Ammon's horn (tissue), 1 donor: ENCODE data around the gene STYK1.
"Not testable (repeated sequence)": the region's sequence is repeated elsewhere in the genome, so short reads cannot be mapped to it uniquely, and the experiment has no call there.

Experiments
- DNase-seq: peaks from one replicate; pipeline ENCODE4 v3.0.0-alpha.2; 2016; ENCODE audit warnings: low spot score

STYK1 gene

DNA sequence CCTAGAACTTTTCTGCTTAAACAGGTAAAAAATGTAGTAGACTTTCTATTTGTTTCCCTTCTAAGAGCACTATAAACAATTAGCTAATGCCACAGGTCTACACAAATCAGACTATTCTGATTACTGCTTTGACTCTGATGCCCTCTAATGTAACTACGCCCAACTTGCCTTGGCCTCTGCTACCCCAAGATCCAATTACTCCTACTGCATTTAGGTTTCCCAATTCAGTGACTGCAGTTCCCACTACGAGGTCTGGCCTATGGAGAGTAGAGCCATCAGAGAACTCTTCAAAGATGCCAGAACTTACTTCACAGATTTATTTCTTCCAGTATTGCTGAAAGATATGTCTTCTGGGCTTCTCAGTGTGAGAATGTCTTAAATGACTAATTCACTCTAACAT, 15.3 kb upstream of the STYK1 start:
- DNase-seq = no peak

DNA sequence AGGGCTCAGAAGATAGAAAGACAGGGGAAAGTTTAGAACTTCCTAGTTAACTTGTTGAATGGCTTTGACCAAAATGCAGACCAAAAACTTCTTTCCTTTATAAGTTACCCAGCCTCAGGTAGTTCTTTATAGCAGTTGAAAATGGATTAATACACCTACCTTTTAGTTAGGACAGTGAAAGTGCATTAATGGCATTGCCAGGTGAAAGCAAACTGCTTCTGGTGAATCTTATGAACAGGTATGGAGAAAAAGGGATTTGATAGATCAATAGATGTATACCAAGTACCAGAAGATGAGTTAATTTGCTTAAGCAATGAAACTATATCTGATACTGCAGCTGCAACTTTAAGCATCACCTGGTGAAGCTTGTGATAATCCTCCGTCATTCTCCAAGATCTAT, 14.2 kb upstream of the STYK1 start:
- DNase-seq = no peak

DNA sequence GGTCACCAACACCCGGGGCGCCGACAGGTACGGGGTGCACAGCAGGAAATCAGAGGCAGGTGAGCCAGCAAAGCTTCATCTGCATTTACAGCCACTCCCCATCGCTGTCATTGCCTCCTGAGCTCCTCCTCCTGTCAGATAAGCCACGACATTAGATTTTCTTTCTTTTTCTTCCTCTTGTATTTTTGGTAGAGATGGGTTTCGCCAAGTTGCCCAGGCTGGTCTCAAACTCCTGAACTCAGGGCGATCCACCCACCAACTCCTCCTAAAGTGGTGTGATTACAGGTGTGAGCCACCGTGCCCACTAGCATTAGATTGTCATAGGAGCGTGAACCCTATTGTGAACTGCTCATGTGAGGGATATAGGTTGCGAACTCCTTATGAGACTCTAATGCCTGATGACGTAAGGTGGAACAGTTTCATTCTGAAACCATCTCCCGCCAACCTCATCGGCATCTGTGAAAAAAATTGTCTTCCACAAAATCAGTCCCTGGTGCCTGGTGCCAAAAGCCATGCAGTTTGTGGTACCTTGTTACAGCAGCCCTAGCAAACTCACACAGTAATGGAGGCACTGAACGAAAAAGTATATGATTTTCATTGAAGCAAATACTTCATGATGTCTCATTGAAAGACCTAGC, 1.5 kb downstream of the STYK1 start:
- no peak for DNase-seq

DNA sequence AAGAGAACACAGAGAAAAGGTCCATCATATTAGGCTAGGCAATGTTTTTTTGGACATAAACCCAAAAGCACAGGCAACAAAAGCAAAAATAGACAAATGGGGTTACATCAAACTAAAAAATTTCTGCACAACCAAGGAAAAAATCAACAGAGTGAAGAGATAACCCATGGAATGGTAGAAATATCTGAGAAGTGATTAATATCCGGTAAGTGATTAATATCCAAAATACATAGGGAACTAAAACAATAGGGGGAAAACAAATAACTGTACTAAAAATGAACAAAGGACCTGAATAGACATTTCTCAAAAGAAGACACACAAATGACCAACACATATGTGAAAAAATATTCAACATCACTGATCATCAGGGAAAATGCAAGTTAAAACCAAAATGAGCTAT, 4.3 kb downstream of the STYK1 start:
- DNase-seq = no peak

DNA sequence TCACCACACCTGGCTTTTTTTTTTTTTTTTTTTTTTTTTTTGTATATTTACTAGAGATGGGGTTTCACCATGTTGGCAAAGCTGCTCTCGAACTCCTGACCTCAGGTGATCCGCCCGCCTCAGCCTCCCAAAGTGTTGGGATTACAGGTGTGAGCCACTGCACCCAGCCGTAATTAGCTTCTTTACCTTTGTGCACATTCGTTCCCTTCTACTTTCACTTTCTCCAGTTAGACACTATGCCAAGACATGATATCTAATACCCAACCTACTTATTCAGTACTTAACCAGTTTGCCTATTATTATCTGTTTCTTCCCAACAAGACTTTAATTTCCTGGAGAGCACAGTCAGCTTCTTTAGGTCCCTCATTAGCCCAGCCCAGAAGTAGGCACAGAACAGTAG, 5.3 kb downstream of the STYK1 start:
- DNase-seq = no peak

DNA sequence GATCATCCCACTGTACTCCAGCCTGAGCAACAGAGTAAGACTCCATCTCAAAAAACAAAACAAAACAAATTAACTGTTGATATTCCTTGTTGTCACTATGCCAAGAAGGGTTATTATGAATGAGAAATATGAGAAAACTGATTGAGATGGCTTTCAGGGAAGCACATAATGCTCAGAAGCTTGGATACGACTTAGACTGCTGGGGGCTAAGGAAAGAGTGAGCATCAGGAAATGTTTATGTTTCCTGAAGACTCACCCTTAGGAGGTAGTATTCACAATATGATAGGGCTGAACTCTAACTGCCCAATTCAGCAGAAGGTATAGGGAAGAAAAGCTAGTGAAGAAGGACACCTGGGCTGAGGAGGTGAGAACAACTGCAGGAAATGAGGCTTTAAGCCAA, 6.3 kb downstream of the STYK1 start:
- DNase-seq = no peak

DNA sequence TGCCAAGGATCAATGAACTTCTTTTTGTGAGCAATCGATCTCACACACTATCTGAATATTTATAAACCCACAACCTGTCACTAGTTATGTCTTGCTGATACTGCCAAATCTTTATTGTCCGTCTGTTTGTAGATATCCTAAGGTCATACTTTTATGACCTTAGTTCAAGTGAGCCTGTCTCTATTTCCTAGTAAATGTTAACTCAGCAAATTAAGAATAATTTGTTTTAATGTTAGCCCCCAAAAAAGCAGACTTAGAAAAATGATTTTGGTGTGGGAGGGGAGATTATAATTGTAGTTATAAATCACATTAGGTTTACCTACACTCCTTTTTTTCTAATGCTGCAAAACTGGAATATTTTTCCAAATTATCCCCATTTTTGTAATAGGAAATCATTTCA, 9.4 kb downstream of the STYK1 start:
- DNase-seq = no peak

DNA sequence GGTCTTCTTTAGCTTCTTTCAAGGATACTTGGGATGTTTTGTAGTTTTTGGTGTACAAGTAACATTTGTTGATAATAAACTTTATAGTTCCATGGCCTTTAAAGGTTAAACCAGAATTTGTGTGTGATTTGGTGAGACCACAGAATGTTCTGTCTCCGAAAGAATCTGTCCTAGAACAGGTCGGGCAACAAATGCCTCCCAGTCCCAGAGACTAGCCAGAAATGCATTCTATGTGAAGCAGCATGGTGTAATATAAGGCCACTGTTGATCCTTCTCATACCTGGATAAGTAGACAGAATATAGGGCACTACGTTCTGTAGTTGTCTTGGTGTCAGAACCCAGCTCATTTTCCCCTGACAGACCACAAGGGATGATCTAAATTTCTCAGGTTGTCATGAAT, 10.0 kb downstream of the STYK1 start:
- no peak for DNase-seq

DNA sequence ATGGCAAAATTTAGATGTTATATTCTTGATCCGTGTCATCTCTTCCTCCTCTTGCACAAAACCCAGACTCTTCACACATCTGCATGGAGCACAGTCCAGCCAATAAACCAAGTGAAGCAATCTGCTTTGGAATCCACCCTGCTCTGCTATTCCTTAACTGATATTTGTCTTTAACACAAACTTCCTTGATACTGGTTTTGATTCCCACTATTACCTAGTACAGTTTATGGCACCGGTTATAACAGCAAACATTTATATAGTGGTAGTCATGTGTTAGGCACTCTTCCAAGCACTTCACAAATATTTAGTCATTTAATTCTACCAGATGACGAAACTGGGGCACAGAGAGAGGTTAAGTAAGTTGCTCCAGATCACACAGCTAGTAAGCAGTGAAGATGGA, 12.5 kb downstream of the STYK1 start:
- DNase-seq = no peak

DNA sequence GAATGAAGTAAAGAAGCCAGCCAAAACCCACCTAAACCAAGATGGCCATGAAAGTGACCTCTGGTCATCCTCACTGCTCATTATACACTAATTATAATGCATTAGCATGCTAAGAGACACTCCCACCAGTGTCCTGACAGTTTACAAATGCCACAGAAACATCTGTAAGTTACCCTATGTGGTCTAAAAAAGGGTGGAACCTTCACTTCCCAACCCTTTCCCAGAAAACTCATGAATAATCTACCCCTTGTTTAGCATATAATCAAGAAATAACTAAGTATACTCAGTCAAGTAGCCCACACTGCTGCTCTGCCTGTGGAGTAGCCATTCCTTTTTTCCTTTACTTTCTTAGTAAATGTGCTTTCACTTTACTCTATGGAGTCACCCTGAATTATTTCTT, 19.8 kb downstream of the STYK1 start:
- no peak for DNase-seq

DNA sequence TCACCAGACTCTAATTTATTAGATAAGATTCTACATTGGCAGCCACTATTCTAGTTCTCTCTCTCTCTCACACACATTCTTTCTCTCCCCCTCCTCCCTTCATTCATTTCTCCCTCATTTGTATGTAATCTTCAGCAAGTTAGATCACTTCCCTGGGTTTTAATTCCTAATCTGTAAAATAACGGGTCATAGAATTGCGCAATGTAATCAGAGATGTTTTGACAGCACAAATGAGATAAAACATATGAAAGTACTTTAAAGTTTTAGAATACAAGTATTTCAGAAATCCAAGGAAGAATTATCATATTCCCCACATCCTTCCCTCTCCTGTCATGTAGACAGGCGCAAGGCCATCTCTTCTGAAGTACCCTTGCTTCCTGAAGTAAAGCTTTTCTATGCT, 21.7 kb downstream of the STYK1 start:
- no peak for DNase-seq

DNA sequence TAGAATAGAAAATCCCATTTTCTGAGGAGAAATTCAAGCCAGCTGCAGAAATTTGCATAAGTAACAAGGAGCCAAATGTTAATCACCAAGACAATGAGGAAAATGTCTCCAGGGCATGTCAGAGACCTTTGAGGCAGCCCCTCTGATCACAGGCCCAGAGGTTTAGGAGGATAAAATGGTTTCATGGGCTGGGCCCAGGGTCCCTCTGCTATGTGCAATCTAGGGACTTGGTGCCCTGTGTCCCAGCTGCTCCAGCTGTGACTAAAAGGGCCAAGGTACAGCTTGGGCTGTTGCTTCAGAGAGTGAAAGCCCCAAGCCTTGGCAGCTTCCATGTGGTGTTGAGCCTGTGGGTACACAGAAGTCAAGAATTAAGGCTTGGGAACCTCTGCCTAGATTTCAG, 27.3 kb downstream of the STYK1 start:
- not testable (repeated sequence) for DNase-seq

DNA sequence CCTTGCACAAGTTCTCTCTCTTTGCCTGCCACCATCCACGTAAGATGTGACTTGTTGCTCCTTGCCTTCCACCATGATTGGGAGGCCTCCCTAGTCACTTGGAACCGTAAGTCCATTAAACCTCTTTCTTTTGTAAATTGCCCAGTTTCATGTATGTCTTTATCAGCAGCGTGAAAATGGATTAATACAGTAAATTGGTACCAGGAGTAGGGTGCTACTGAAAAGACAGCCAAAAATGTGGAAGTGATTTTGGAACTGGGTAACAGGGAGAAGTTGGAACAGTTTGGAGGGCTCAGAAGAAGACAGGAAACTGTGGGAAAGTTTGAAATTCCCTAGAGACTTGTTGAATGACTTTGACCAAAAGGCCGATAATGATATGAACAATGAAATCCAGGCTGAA, 27.9 kb downstream of the STYK1 start:
- DNase-seq = no peak

DNA sequence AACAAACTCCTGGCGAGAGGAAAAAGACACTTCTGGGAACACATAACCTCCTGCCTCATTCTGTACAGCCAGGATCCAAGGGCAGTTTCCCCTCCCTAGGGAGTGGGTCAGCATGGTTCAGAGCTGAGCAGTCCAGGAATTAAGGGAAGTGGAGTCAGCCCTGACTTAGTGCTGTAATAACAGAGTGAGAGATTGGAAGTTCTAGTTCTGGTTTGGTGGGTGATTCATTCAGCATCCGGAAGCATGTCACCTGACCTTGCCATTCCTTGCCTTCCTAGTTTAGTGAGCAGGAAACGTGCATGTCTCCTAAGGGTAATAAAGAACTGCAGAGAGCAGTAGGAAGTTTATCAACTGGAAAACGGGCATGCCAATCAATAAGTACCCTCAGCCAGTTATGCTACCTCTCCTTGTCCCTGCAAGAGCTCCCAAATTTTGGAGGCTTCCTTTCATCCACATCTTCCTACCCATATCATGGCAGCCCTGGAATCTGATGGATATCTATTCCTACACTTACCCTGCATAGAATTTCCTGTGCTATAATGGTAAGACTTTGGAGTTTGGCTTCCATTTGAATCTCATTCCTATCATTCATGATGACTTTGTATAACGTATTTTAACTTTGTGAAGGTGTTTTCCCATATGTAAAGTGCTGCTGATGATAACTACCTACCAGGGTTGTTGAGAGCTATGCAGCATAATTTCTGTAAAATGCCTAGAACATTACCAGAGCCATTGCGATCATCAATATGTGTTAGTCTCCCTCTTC, 31.9 kb downstream of the STYK1 start:
- no peak for DNase-seq

DNA sequence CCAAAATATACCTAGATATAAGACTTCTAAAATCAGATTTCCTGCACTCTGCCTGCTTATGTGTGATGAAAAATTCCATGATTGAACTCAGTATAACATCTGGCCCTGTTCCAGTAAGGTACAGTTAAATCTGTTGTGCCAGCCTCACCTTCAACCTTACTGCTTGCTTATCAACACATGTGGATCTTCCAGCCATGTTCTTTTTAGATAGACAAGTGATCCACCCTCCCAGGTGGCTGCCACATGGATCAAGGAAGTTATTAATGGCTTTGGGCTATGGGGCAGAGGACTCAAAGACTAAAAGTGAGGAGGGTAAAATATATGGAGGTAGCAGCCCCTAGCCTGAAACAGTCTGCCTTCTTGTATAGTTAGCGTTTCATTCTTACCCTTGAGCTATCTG, 35.1 kb downstream of the STYK1 start:
- DNase-seq = no peak

DNA sequence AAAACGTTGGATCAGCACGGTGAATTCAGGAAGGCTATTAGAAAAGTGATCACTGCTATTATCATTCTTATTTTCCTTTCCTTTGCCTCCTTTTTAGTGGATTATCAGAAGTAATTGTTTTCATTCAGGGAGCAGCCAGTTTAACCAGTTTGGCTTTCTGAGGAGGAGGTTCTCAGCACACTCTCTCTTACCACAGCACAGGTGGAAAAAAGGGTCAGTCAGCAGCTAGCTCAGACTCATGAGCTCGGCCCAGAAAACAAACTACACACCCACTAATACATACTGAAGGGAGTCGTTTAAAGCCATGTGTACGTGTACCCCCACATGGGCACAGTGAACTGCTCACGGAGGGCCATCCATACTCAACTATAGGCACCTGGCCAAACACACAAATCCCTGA, 37.2 kb downstream of the STYK1 start:
- no peak for DNase-seq

DNA sequence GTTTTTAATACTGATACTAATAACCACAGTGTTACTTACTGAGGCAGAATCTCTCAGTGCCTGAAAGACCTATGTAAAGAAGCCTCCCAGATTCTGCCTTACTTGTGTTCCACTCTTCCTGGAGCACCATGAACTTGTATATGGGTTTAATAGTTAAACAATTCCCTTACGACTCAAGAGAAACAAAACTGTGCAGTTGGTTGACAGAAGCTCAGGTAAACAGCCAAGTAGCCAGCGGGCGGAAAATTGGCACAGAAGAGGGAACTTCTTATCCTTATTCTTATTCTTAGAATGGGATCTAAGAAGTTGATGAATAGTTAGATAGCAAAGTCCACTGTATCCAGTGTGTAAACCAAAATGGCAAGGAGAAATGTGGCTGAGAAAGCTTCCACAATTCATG, 37.7 kb downstream of the STYK1 start:
- DNase-seq = no peak

DNA sequence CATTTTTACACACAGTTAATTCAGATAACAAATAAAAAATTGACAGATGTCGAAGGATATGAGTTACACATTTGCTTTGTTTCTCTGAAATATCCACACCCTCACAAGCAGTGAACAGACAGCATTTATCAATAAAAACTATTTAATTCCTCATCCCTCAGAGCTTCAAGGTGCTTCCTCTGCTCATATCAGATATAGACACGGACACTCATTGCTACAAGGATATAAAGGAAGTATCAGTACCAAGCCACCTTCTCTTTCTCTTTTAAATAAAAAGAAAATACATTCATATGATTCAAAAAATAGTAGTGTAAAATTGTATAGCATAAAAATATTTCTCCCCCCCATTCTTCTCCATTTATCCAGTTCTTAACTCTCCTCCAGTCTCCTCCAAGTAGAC, 38.5 kb downstream of the STYK1 start:
- no peak for DNase-seq

DNA sequence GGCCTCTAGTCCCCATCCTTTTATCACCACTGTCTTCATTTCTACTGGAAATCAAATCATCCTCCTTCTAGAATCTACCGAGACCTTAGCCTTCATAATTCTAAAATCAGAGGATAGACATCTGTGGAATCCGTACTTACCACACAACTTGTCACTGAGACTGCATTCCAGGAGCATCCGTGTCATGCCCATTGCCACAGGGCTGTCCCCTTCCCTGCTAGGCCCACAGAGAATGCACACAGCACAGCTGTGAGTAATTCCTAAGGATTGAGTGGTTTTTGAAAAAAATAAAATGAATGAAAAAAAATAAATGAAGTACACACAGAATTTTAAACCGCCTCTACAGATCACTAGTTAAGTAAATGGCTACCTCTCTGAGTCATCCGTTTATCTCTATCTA, 39.4 kb downstream of the STYK1 start:
- no peak for DNase-seq

DNA sequence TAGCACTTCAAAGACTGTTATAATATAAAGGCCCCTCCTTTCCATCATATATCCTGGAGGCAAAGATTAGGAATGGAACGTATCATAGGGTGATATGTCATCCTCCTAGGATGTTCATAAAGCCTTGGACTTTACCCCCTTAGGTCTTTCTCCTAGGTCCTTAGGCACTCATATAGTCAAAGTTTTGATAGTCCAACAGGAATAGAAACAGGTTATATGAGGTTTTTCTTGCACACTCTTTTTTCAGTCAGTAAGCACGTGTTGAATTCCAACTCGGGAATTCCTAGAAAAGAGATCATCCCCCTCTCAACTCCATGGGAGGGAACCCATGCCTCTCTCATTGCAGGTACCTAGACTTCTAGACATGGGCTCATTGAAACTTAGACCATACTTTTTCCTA, 40.3 kb downstream of the STYK1 start:
- DNase-seq = no peak

DNA sequence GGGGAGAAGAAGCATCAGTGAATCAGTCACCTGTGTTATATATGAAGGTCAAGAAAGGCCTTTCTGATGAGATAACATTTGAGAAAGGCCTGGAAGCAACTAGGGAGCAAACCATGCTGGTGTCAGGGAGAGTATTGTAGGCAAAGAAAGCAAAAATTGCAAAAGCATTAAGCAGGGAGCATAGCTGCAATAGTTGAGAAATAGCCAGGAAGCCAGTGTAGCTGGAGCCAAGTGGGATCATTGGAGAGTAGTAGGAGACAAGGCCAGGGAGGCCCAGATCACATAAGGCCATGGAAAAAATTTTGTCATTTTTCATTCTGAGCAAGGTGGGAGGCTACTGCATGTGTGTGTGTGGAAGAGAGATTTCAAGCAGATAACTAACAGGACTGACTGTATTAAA, 41.6 kb downstream of the STYK1 start:
- DNase-seq = no peak

DNA sequence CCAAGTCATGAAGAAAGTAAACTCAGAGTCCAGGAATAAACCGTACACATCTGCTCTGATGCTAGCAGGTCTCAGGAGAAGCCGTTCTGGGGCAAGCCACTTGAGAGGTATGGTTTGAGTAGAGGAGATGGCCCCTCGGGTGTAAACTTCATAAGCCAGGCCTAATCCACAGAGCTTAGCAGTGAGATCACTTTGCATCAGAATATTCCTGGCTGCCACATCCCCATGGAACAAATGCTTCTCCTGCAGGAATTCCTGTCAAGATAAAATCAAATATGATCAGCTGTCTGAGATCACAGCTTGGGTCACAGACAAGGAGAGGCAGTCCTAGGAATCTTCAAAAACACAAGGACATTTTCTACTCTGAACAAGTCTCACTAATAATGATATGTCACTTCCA, 49.2 kb downstream of the STYK1 start:
- no peak for DNase-seq

DNA sequence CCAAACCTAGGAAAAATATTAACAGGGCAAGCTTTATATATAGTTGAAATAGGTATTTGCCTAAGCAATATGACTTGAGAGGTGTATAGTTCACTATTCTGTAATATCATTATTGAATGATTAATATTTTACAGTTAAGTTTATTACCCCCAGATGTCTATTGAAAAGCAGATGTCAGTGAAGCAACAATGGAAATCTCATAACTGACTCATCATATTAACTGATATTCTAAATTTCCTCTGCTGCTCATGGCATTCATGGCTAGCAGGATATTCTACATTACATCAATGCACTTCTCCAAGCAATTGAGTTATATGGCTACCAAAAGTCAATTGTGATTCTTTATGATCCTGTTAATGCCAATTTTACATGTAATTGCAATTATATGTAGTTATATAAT, 50.7 kb downstream of the STYK1 start:
- no peak for DNase-seq

DNA sequence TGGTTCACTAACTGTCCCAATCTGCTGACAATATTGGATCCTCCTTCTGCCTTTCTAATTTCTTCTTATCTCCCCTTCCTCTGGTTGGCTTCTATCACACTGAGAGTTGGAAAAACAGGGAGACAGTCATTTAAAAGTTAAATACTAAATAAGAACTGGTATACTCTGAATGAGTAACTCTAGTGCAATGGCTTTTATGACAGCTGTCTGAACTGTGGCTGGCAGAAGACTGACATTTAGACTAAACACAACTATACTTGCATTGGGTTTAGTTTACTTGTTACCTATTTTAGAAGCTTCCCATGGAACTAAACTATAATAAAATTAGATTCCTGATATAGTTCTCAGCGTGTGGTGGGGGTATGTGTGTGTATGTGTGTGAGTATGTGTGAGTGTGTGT, 52.6 kb downstream of the STYK1 start:
- no peak for DNase-seq
